Esophagus squamous epithelium (tissue), 5 donors: ENCODE data around the gene RPL18. TPM values are rescaled to one million over a fixed set of nuclear protein-coding genes. Genes with fewer than 3 reads are reported as not detected.

Experiments used
- DNase-seq: peaks from one replicate; lab custom pipeline; 2025; lab: John Stamatoyannopoulos, UW
- H3K27ac ChIP-seq, 4 donors: fragments of 200-600 bp; sonication (generic); one replicate each; pipeline ENCODE4 v1.5.1; 2016 to 2019; ENCODE audit warnings: mild to moderate bottlenecking in 1 of 4
- H3K27me3 ChIP-seq, 4 donors: fragments of 200-600 bp; sonication (generic); 1 replicate in 3 of 4; 2 replicates in 1 of 4; pipeline versions ENCODE4 v1.5.1 to v1.6.0; 2017 to 2021; ENCODE audit warnings: antibody characterized with exemption in 1 of 4
- H3K36me3 ChIP-seq, 3 donors: fragments of 200-600 bp; sonication (generic); one replicate each; pipeline ENCODE4 v1.5.1; 2016 to 2019
- H3K4me1 ChIP-seq, 3 donors: fragments of 200-600 bp; sonication (generic); one replicate each; pipeline ENCODE4 v1.5.1; 2017 to 2019
- H3K4me3 ChIP-seq, 4 donors: fragments of 200-600 bp; sonication (generic); 1 replicate in 3 of 4; 2 replicates in 1 of 4; pipeline ENCODE4 v1.5.1; 2016 to 2019; ENCODE audit warnings: mild to moderate bottlenecking in 2 of 4, moderate library complexity in 1 of 4
- H3K9me3 ChIP-seq, 3 donors: fragments of 200-600 bp; sonication (generic); one replicate each; pipeline ENCODE4 v1.5.1; 2016 to 2019
- POLR2A ChIP-seq, 4 donors: fragments of 450-650 bp; IDR thresholded peaks; one replicate each; pipeline ENCODE4 v1.6.1; 2017; ENCODE audit warnings: antibody characterized with exemption in 4 of 4, mild to moderate bottlenecking in 4 of 4, moderate library complexity in 3 of 4
- WGBS, 2 donors: methylation state at CpG; one replicate each; pipeline ENCODE4 v1.1.5; 2018; 5-methylcytosine and 5-hydroxymethylcytosine counted together
- intact Hi-C: fragments of 100-400 bp; cut with DNase I; formaldehyde crosslinking; loops from one replicate; pipeline ENCODE4 v1.15.0; 2022
- total RNA-seq, 4 donors: library from RNA; depleted of rRNA; stranded (reverse); fragments of >200 nt; gene quantifications; one replicate each; pipeline ENCODE4 v1.1.0, GENCODE V29; 2016
- TF ChIP-seq, protein P1 (sequence below), 6 experiments: fragments of 450-650 bp in 4 of 6; fragments of 200-600 bp in 2 of 6; sonication (generic) in 2 of 6; IDR thresholded peaks; one replicate each; pipeline ENCODE4 v1.5.1; 2016 to 2019; ENCODE audit warnings: antibody characterized with exemption in 6 of 6, mild to moderate bottlenecking in 4 of 6, moderate library complexity in 4 of 6
- donor health status: DM: yes; HTN: yes; CAD: no.

The RPL18 gene
- 1,000 to 10,000 TPM; 1,870 to 2,808 (median 2,491) TPM for total RNA-seq

DNA sequence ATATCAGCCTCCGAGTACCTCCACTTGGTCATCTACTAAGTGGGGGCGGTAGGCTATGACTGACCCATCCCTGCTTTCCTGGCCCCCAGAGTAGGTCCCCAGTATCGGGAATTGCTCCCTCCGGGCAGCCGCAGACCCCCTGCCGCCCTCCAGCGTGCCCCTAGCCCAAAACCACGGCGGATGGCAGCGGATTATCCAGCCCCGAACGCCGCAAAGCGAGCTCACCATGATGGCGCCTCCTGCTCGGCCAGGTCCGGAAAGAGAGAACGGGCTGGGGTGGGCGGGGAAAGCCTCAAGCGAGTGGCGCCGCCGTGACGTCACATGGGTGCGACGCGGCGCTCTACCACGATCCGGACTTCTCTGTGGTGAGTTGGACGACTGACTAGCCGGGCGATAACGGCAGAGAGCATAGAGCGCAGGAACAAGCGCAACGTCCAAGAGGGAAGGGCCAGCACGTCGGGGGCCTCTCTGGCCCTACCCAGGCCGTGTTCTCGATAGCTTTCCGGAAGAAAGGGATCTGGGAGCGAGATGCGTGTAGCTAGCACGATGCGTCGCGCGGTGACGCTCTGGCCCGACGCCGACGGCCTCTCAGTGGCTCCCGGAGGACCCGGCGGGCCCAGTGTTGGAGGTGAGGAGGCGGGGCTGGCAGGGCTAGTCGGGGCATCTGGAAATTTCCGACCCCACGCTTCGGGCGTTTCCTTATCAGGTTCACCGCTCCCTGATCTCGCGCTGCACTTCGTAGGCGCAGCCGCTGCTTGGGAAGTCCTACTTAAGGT, at the start of gene RPL18, which contains the start of gene SPHK2:
RPL18 (minus strand) TSS at position 263 of the 776 bp plus-strand sequence; CDS start at position 228, 35 bp downstream.
SPHK2 (plus strand) TSS at position 591 of the 776 bp plus-strand sequence. CDS start 1,009 bp downstream, outside the sequence.
- Histone ChIP-seq H3K27me3 (no peaks in the 10 kb centered on the region), H3K27ac (peak within 1 kb of the TSS; percentile 91 to 96 (median 94)), H3K36me3 (peaks cover 17 to 37% (median 24%) of the 10 kb centered on the region in 3 donors), H3K4me1 (peaks cover 41 to 90% (median 48%) of the 10 kb centered on the region in 3 donors), H3K4me3 (peak within 1 kb of the TSS; percentile 75 to 96 (median 82)), H3K9me3 (no peaks in the 10 kb centered on the region)
- TF ChIP-seq POLR2A (IDR thresholded peaks at IDR 0.05), result peak in 3 of 4 donors; percentile 85 to 92 (median 92)
- TF ChIP-seq, protein P1, sequence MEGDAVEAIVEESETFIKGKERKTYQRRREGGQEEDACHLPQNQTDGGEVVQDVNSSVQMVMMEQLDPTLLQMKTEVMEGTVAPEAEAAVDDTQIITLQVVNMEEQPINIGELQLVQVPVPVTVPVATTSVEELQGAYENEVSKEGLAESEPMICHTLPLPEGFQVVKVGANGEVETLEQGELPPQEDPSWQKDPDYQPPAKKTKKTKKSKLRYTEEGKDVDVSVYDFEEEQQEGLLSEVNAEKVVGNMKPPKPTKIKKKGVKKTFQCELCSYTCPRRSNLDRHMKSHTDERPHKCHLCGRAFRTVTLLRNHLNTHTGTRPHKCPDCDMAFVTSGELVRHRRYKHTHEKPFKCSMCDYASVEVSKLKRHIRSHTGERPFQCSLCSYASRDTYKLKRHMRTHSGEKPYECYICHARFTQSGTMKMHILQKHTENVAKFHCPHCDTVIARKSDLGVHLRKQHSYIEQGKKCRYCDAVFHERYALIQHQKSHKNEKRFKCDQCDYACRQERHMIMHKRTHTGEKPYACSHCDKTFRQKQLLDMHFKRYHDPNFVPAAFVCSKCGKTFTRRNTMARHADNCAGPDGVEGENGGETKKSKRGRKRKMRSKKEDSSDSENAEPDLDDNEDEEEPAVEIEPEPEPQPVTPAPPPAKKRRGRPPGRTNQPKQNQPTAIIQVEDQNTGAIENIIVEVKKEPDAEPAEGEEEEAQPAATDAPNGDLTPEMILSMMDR (IDR thresholded peaks at IDR 0.05), result peak in 2 of 6 experiments; percentile 17 to 38
- peak; percentile 89 for DNase-seq
- intact Hi-C loops, result no loop called here
- 0% methylated on average over 25 to 29 of the region's 69 CpGs for WGBS, 2 donors

DNA sequence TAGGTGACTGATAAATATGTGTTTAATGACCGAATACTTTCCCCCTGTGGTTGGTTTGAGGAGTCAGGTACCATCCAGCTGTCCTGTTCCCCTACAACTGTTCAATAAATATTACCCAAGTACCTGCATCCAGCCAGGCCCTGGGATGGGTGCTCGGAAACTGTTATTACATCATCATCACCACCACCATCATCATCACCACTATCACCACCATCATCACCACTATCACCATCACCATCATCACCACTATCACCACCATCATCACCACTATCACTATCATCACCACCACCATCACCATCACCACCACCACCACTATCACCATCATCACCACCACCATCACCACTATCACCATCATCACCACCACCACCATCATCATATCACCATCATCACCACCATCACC, 49.8 kb upstream of the RPL18 start:
- 91 to 100% methylated on average over 2 of the region's 2 CpGs for WGBS, 2 donors
- H3K4me3 ChIP-seq, result no peak overlapping the region
- DNase-seq, result no peak
- no peaks in the 10 kb centered on the region for H3K4me1 ChIP-seq
- intact Hi-C loops, result no loop called here
- H3K36me3 ChIP-seq, result no peaks in the 10 kb centered on the region
- TF ChIP-seq POLR2A (IDR thresholded peaks at IDR 0.05), result no peak
- TF ChIP-seq, protein P1 (IDR thresholded peaks at IDR 0.05), result no peak
- H3K27me3 ChIP-seq, result no peaks in the 10 kb centered on the region
- H3K27ac ChIP-seq, result no peak overlapping the region
- no peaks in the 10 kb centered on the region for H3K9me3 ChIP-seq

DNA sequence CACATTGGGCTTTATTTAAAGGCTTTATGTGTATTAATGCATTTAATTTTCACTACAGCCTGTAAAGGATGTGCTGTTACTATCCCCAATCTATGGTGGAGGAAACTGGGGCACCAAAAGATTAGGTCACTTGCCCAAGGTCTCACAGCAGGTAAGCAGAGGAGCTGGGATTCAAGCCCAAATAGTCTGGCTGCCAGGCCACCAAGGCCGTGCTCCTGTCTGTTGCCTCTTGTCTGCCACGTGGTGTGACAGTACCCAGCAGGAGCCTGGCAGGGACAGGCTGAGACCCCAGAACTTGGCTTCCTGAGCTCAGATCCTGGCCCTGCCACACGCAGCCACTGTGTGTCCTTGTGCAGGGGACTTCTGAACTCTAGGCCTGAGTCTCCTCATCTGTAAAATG, 49.4 kb upstream of the RPL18 start:
- DNase-seq, result no peak
- H3K36me3 ChIP-seq, result no peaks in the 10 kb centered on the region
- H3K9me3 ChIP-seq, result no peaks in the 10 kb centered on the region
- no peak overlapping the region for H3K4me3 ChIP-seq
- H3K4me1 ChIP-seq, result no peaks in the 10 kb centered on the region
- H3K27me3 ChIP-seq, result no peaks in the 10 kb centered on the region
- WGBS, 2 donors, result 33 to 72% methylated on average over 1 to 3 of the region's 3 CpGs
- intact Hi-C loops, result no loop called here
- no peak for TF ChIP-seq POLR2A (IDR thresholded peaks at IDR 0.05)
- TF ChIP-seq, protein P1 (IDR thresholded peaks at IDR 0.05), result no peak
- H3K27ac ChIP-seq, result no peak overlapping the region

DNA sequence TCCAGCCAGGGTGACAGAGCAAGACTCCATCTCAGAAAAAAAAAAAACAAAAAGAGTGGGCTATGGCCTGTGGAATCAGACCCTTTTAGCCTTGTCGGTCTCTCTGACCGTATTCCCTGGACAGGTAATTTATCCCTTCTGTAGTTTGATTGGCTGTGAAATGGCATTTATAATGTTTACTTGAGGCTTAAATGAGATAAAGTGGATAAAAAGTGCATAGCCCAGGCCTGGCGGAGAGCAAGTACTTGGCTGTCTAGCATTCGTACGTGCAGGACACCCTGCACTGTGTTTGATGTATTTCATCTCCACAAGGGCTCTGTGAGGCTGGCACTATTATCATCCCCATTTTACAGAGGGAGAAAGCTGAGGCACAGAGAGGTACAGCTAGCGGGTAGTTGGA, 46.8 kb upstream of the RPL18 start:
- no peaks in the 10 kb centered on the region for H3K27me3 ChIP-seq
- H3K27ac ChIP-seq, result no peak overlapping the region
- 56 to 65% methylated on average over 6 of the region's 6 CpGs for whole genome bisulfite sequencing, 2 donors
- H3K9me3 ChIP-seq, result no peaks in the 10 kb centered on the region
- H3K4me3 ChIP-seq, result no peak overlapping the region
- no peaks in the 10 kb centered on the region for H3K36me3 ChIP-seq
- intact Hi-C loops, result no loop called here
- DNase-seq, result no peak
- TF ChIP-seq, protein P1 (IDR thresholded peaks at IDR 0.05), result no peak
- TF ChIP-seq POLR2A (IDR thresholded peaks at IDR 0.05), result no peak
- H3K4me1 ChIP-seq, result peaks cover 0 to 7% (median 6%) of the 10 kb centered on the region in 3 donors

DNA sequence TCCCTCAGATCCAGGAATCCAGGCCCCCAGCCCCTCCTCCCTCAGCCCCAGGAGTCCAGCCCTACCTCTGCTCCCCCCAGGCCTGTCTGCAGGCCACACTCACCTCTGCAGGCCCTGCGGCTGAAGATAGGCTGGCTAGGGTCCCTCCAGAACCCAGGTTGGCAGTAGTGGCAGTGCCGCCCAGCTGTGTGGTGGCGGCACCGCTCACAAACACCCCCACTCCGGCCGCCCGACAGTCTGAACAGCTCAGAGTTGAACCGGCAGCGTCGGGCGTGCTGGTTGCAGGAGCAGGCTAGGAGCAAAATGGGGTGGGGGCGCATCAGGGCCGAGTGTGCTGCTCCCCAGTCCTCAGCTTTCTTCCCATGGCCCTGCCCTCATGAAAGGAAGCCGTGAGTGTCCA, 45.5 kb upstream of the RPL18 start:
- intact Hi-C loops, result no loop called here
- TF ChIP-seq POLR2A (IDR thresholded peaks at IDR 0.05), result no peak
- TF ChIP-seq, protein P1 (IDR thresholded peaks at IDR 0.05), result no peak
- no peak overlapping the region for H3K27ac ChIP-seq
- peaks cover 0 to 14% (median 11%) of the 10 kb centered on the region in 3 donors for H3K4me1 ChIP-seq
- DNase-seq, result no peak
- 82 to 100% methylated on average over 1 to 6 of the region's 14 CpGs for WGBS, 2 donors
- no peaks in the 10 kb centered on the region for H3K9me3 ChIP-seq
- H3K36me3 ChIP-seq, result no peaks in the 10 kb centered on the region
- H3K27me3 ChIP-seq, result no peaks in the 10 kb centered on the region
- H3K4me3 ChIP-seq, result no peak overlapping the region
